22Rv1 (cell line): ENCODE data around the gene IGLL1.

Experiments
- H3K27ac ChIP-seq: fragments of 450-650 bp; 2 replicates; pipeline ENCODE4 v1.5.1; 2017
- CTCF ChIP-seq: fragments of 450-650 bp; IDR thresholded peaks from 2 replicates; pipeline ENCODE4 v1.5.1; 2017; ENCODE audit warnings: mild to moderate bottlenecking
- ZFX ChIP-seq: fragments of 450-650 bp; IDR thresholded peaks from 2 replicates; pipeline ENCODE4 v1.6.1; 2017; ENCODE audit warnings: antibody characterized with exemption, borderline replicate concordance

The IGLL1 gene

GRCh38 chr22:23530106-23530505 is 50.0 kb downstream of the IGLL1 start:
- TF ChIP-seq ZFX (no peak), CTCF (no peak)
- peak overlapping the region; percentile 100 for H3K27ac ChIP-seq

DNA sequence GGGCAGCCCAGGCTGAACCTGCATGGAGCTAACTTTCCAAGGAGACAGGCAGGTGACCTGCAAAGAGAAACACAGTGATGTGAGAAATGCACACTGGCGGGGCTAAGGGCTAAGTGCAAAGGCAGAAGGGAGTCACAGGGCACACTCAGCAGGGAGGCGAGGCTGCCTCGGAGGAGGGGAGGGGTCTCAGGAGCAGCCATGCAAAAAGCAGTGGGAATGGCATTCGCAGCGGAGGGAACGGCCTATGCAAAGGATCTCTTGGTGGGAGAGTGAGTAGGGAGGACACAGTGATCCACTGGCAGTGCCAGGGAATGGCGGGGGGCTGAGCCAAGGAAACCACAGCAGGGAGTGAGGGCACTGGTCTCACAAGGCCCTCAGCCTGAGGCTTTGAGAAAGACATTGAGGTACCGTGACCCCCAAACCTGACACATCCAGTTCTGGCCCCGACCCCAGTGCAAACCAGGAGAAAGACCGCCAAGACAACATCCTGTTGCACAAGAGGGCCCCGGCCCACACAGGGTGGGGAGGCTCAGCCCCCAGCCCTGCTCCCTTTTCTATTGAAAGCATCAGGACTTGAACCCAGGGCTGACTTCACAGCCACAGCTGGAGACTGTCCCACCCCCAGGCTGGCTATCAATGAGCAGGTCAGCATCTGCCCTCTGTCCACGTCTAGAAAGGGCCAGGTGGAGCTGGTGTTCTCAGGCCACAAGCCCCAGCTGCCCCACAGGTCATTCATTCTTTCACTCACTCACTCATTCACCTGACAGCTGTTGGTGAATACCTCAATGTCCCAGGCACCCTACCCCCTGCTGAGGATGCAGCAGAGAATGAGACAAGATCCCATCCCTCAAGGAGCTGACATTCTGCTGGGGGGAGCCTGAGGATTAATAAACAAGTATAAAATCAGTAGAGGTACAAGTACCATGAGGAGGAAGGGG is 50.7 kb downstream of the IGLL1 start:
- peak overlapping the region; percentile 100 for H3K27ac ChIP-seq
- no peak for TF ChIP-seq ZFX
- no peak for TF ChIP-seq CTCF

- TF ChIP-seq CTCF, result no peak
- TF ChIP-seq ZFX, result no peak
- H3K27ac ChIP-seq, result peak overlapping the region; percentile 100
Observed at GRCh38 chr22:23527971-23528740, 51.9 kb downstream of the IGLL1 start.

DNA sequence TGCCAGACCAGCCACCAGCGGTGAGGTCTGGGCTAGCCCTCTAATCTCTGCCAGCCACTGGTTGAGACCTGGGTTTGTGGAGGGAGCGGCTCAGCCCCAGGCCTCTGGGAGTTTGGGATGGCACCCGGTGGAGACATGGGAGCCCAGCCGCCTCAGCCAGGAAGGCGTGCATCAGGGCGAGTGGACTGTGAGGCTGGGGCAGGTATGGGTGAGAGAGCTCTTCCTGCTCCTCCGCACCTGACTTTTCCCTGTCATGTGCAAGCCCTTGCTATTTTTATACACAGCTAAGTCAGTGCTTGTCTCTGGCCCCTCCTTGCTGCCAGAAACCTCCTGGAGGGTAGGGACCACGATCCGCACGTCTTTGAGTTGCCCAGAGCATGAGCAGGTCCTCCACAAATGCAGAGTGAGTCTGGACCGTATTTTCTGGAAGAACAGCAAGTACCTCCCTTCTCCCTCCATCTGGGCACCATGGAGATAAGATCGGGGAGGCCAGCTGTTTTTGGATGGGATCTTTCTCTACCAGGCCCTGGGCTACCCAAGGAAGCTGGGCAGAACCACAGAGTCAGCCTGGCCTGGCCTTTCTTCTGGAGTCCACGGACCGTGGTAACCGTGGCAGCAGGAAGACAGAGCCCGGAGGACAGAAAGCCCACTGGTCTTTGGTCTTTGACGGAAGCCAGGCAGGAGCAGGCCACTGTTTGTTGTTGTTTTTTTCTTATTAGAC is 53.3 kb downstream of the IGLL1 start:
- TF ChIP-seq CTCF (no peak), ZFX (no peak)
- peak overlapping the region; percentile 100 for H3K27ac ChIP-seq

- no peak for TF ChIP-seq ZFX
- no peak for TF ChIP-seq CTCF
- H3K27ac ChIP-seq, result peak overlapping the region; percentile 100
Observed at GRCh38 chr22:23525510-23525909, 54.6 kb downstream of the IGLL1 start.

DNA sequence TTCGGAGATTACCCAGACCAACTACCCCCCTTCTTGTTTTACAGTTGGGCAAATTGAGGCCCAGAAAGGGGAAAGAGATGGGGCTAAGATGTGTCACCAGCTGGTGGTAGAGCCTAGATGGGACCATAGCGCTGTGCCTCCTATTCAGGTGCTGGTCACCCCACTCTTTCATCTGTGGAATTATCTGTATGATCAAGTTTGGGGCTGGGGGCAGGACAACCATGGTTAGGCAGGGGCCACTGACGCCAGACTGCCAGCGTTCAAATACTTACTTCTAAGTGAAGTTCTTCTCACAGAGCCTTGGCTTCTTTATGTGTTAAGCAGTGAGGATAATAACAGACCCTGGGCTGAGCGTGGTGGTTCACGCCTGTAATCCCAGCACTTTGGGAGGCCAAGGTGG is 55.9 kb downstream of the IGLL1 start:
- H3K27ac ChIP-seq, result peak overlapping the region; percentile 100
- TF ChIP-seq CTCF (no peak), ZFX (no peak)
